ENCODE measurements around the gene TMEM121.

DNA sequence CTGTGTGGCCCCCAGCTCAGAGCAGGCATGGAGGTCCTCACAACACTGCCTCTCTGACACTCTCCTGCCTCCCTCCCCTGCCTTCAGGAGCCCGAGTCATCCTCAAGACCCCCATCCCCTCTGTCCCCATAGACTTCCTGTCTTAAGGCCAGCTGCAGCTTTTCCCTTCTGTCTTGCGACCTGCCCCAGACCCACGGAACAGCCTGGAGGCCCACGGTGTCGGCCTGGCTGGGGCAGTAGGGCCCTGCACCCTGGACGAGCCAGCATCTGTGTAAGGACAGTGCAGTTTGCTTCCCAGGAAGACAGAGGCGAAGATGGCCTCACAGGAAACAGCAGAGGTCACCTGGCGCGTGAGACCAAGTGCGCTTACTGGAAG lies 25.7 kb upstream of the TMEM121 start:
- TF ChIP-seq, protein P1, sequence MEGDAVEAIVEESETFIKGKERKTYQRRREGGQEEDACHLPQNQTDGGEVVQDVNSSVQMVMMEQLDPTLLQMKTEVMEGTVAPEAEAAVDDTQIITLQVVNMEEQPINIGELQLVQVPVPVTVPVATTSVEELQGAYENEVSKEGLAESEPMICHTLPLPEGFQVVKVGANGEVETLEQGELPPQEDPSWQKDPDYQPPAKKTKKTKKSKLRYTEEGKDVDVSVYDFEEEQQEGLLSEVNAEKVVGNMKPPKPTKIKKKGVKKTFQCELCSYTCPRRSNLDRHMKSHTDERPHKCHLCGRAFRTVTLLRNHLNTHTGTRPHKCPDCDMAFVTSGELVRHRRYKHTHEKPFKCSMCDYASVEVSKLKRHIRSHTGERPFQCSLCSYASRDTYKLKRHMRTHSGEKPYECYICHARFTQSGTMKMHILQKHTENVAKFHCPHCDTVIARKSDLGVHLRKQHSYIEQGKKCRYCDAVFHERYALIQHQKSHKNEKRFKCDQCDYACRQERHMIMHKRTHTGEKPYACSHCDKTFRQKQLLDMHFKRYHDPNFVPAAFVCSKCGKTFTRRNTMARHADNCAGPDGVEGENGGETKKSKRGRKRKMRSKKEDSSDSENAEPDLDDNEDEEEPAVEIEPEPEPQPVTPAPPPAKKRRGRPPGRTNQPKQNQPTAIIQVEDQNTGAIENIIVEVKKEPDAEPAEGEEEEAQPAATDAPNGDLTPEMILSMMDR (IDR thresholded peaks at IDR 0.05) = no peak
- TF ChIP-seq POLR2A (IDR thresholded peaks at IDR 0.05) = no peak
